KG1 (cell line): ENCODE measurements around the gene MAVS.
A peak's percentile ranks its signal among the peaks of the same experiment; 100 is the strongest.
"Not testable (repeated sequence)": the region's sequence is repeated elsewhere in the genome, so short reads cannot be mapped to it uniquely, and the experiment has no call there.

Source experiments
- DNase-seq: peaks from one replicate; lab custom pipeline; 2025; lab: John Stamatoyannopoulos, UW

The MAVS gene

GRCh38 chr20:3888622-3889488, 42.2 kb downstream of the MAVS start, which contains the start of gene PANK2:
PANK2 (plus strand) TSS chr20:3889387.
- peak; percentile 95 for DNase-seq

DNA sequence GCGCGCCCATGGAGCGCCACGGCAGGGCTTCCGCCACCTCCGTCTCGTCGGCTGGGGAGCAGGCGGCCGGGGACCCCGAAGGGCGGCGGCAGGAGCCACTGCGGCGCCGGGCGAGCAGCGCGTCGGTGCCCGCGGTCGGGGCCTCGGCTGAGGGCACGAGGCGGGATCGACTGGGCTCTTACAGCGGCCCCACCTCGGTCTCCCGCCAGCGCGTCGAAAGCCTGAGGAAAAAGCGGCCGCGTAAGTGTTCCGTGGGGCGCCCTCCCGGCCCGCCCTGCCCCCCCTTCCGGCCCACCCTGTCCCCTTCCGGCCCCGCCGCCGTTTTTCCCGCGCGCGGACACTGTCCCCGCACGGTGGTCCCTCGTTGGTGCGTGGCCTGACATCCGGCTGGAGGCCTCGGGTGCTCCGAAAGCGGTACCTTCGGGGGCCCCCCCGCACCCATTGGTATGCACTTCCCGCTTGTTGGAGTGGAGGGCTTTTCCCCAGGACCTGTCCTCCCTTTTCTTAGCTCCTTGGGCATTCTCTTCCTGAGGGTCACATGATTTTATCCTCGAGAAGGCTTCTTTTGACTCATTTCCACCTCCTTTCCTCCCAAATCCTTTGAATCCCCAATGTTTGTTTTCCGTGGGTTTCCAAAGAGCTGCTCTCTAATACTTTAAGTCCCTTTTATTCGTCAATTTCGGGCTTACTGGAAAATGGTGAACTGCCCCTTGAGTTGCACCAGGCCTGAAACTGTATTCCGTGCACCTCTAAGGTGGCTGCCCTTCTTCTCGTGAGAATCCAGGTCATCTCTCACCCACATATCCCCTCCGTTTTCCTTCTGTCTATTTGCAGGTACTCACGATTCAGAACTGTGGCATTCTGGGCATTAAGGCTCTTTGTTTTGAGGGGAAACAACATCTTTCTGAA, 43.1 kb downstream of the MAVS start:
- no peak for DNase-seq

- DNase-seq: no peak
Measured at GRCh38 chr20:3890398-3890751, 43.7 kb downstream of the MAVS start.

DNA sequence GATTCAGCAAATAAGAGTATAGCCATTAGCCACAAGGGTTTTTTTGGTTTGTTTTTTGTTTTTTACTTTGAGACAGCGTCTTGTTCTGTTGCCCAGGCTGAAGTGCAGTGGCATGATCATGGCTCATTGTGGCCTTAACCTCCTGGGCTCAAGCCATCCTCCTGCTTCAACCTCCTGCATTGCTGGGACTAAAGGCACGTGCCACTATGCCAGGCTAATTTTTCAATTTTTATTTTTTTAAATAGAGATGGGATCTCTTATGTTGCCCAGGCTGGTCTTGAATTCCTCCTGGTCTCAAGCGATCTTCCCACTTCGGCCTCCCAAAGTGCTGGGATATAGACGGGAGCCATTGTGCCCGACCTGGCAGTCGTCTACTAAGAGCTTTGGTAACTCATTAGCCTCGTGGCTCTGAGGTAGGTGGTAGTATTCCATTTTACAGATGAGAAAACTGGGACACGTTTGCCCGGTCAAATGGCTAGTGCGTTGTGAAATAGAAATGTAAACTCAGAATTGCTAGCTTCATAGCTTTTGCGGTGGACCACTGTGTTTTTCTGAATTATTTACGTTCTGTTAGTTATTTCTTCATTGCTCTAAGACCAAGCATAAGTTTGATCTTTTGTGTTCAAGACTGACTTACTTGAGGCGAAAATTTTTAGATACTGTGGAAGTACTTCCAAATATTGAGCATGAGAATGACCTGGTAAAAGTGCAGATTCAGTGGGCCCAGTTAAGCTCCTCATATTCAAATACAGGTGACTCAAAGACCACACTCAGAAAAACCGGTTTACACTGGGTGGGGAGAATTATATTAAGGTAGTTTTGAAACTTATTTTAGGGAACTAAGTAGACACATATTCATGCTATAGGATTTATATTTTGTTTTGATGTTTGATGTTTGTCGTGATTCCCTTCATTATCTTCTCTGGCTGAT, 44.6 kb downstream of the MAVS start:
- no peak for DNase-seq

GRCh38 chr20:3894796-3895195, 48.2 kb downstream of the MAVS start:
- DNase-seq: no peak

GRCh38 chr20:3896302-3896701, 49.7 kb downstream of the MAVS start:
- no peak for DNase-seq

DNA sequence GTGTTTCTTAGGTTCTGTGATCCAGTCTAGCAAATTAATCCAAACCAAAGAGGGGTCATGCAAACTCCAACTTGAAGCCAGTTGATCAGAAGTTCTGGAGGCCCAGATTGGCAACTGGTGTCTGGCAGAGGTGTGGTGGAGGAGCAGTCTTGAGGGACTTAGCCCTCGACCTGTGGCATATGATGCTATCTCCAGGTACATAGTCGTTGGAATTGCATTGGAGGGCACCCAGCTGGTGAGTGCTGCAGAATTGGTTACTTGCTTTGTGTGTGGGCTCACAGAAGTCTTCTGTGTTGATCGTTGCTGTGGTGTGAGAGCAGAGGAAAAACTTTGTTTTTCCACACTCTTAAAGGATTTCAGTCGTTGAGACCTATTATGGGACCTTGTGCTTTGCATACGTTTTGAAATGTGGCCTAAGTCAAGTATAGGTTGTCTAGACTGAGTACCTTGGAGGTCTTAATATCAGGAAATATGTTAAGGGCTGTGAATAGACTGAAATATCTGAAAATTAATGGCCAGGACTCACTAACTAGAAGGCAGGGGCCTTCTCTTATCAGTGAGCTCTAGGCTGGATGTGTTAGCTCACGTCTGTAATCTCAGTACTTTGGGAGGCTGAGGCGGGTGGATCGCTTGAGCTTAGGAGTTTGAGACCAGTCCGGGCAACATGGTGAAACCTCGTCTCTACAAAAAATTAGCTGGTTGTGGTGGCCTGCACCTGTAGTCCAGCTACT, 50.4 kb downstream of the MAVS start:
- no peak for DNase-seq

DNA sequence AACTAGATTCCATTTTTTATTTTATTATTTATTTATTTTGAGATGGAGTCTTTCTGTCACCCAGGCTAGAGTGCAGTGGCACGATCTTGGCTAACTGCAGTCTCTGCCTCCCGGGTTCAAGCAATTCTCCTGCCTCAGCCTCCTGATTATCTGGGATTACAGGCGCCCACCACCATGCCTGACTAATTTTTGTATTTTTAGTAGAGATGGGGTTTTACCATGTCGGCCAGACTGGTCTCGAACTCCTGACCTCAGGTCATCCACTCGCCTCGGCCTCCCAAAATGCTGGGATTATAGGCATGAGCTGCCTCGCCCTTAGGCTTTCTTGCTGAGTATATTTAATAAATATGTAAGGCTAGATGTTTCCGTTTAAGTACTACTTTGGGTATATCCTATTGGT, 51.5 kb downstream of the MAVS start:
- not testable (repeated sequence) for DNase-seq

GRCh38 chr20:3898639-3899038, 52.0 kb downstream of the MAVS start:
- no peak for DNase-seq

DNA sequence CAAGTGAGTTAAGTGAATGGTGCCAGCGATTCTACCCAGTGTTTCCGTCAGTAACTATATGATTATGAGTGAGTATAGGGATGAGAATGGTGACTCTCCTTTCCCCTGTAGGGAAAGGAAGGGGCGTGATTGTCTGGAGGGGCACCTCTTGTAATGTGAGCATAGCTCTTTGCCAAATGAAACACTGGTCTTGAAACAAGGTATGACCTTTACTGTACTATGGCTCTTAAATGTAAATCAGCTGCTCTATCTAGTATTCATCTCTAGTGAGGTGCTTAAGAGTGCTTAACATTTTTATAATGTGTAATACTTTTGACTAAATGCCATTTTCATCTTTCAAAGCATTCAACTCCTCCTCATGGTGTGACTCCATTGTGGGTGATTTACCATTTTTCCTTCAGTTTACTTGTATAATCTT, 53.6 kb downstream of the MAVS start:
- DNase-seq: no peak

- no peak for DNase-seq
Measured at GRCh38 chr20:3901028-3901705, 54.5 kb downstream of the MAVS start.

- DNase-seq: no peak
Measured at GRCh38 chr20:3901706-3902440, 55.2 kb downstream of the MAVS start.

- DNase-seq: no peak
Measured at GRCh38 chr20:3902446-3902845, 55.8 kb downstream of the MAVS start.

- no peak for DNase-seq
Measured at GRCh38 chr20:3904224-3904623, 57.6 kb downstream of the MAVS start.

DNA sequence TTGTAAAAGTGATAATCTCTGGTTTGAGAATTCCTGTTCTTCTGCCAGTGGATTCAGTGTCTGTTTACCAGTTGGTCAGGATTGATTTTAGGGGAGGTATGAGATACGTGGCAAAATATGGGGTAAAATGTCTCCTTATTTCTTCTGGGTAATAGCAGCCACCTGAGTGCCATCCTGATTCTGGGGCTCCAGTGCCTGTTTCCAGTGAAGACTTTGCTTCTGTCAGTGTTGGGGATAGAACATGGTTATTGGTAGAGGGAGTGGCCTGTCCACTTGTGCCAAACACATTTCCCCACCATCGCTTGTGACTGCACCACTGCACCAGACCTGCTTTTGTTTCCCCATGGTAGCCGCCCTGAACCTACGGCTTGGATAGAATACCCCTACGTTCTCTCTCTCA, 58.2 kb downstream of the MAVS start:
- DNase-seq: no peak

DNA sequence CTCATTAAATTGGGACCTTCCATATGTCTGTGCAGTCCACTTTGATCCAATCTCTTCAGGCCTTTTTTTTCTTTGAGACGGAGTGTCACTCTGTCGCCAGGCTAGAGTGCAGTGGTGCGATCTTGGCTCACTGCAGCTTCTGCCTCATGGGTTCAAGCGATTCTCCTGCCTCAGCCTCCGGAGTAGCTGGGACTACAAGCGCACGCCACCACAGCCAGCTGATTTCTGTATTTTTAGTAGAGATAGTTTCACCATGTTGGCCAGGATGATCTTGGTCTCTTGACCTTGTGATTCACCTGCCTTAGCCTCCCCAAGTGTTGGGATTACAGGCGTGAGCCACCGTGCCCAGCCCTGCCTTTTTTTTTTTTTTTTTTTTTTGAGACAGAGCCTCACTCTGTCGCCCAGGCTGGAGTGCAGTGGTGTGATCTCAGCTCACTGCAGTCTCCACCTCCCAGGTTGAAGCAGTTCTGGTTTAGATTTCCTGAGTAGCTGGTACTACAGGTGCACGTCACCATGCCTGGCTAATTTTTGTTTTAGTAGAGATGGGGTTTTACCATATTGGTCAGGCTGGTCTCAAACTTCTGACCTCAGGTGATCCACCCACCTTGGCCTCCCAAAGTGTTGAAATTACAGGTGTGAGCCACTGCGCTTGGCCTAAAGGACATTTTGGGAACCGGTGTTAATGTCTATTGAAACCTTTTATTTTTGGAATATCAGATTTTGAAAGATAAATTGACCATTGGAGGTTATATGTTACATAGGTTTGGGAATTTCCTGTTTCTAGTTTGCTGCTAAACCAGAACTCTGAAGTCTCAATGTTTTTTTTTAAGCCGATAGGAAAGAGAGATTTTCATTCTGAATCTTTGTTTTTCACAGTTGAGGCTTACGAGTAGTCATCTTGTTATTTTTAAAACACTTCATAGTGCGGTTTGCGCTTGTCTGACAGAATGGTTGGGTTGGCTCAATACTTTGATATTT, 60.4 kb downstream of the MAVS start:
- DNase-seq: not testable (repeated sequence)

DNA sequence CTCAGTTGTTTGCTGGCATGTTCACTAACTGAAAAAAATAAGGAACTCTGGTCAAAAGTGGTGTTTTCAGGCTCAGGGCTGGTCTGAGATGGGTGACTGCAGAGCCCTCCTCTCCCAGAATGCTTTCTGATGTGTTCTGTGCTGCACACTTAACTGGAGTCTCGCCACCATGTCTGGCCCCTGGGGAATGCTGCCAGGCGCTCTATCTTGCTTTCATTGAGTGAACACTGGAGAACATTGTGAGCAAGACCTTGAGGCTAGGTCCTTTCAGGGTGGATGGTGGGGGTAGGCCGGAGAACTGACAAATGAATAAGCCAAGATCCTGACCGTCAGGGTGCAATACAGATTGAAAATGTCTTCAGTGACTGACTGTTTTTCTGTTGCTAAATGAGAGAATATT, 62.0 kb downstream of the MAVS start:
- DNase-seq: no peak

DNA sequence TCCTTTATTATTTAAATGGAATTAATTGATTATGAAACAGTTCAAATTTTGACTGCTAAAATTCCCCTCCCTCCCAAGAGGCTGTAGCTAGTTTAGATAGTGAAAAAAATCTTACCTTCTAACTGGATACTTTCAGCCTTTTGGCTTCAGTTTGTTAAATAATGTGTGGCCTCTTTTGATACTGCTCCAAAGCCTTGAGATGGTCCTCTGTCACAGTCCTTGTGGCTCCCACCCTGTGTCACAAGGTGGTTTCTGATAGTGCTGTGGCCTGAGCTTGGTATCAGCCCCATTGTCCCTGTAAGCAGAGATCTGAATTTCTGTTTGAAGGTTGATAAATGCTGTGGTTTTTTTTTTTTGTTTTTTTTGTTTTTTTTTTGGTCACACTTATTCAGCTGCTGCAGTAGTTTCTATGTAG, 63.3 kb downstream of the MAVS start:
- no peak for DNase-seq

DNA sequence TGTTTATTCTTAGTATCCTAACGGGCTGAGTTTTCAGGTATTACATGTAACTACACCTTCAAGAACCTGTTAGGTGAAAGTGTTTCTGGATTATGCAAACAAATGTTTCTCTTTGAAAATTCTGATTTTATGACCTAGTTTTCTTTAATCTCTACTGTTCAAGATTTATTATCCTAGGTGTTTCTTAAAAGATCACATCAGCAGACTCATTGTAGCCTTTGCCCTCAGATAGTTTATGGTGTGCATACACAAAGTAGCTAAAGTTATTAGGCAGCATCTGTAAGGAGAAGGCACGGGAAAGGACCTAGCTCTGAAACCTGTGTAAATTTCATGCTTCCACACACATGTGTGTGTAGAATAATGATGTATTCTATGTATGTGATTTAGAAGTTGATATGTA, 64.2 kb downstream of the MAVS start:
- DNase-seq: no peak
